H1 (cell line): ENCODE data around the gene POLR3A. TPM values are rescaled to one million over a fixed set of nuclear protein-coding genes. Genes with fewer than 3 reads are reported as not detected.
A peak's percentile ranks its signal among the peaks of the same experiment; 100 is the strongest.

Experiments
- ATF3 ChIP-seq: IDR thresholded peaks from 2 replicates; pipeline ENCODE4 v1.6.1; 2011; ENCODE audit warnings: low read depth, mild to moderate bottlenecking, low read length; ENCODE audit not compliant: insufficient read depth
- CBX8 ChIP-seq: fragments of 300-800, 300-1000 bp; sonication (generic); IDR thresholded peaks from 2 replicates; pipeline ENCODE4 v1.7.1; 2016; ENCODE audit warnings: low read depth, low read length, borderline replicate concordance
- CTBP2 ChIP-seq: IDR thresholded peaks from 2 replicates; pipeline ENCODE4 v1.7.0; 2011; ENCODE audit warnings: borderline replicate concordance, mild to moderate bottlenecking, moderate library complexity, mixed read lengths, low read length; ENCODE audit not compliant: insufficient read depth, insufficient read length
- CTCF ChIP-seq, 3 experiments: IDR thresholded peaks; 1 replicate in 2 of 3; 2 replicates in 1 of 3; pipeline versions ENCODE4 v1.5.1 to v1.6.1; 2011; ENCODE audit warnings: low read length in 3 of 3, mild to moderate bottlenecking in 3 of 3, inconsistent platforms in 2 of 3, low read depth in 1 of 3, moderate library complexity in 1 of 3; ENCODE audit not compliant: insufficient read depth in 1 of 3; ENCODE audit errors: control extremely low read depth in 1 of 3
- EGR1 ChIP-seq: IDR thresholded peaks from 2 replicates; pipeline ENCODE4 v1.6.1; 2011; ENCODE audit warnings: low read depth, low read length, borderline replicate concordance
- FOSL1 ChIP-seq: IDR thresholded peaks from 2 replicates; pipeline ENCODE4 v1.6.1; 2011; ENCODE audit warnings: mild to moderate bottlenecking, low read depth, low read length, moderate library complexity; ENCODE audit not compliant: insufficient read depth
- JUN ChIP-seq: IDR thresholded peaks from 2 replicates; pipeline ENCODE4 v1.6.1; 2011; ENCODE audit warnings: low read depth, mild to moderate bottlenecking, improper control_type of control experiment, low read length
- KDM1A ChIP-seq: fragments of 200-600, 300-600 bp; sonication (generic); IDR thresholded peaks from 2 replicates; pipeline ENCODE4 v1.7.1; 2016; ENCODE audit warnings: mild to moderate bottlenecking, low read length, borderline replicate concordance
- MAFK ChIP-seq: IDR thresholded peaks from 2 replicates; pipeline ENCODE4 v1.6.1; 2012; ENCODE audit warnings: low read depth, mild to moderate bottlenecking, improper control_type of control experiment, low read length
- NRF1 ChIP-seq: IDR thresholded peaks from 2 replicates; pipeline ENCODE4 v1.6.1; 2011; ENCODE audit warnings: mild to moderate bottlenecking, low read depth, low read length, improper control_type of control experiment
- PHF8 ChIP-seq: fragments of 200-600 bp; sonication (generic); conservative IDR thresholded peaks from 2 replicates; pipeline ENCODE4 v1.7.1; 2012; ENCODE audit warnings: low read depth, mild to moderate bottlenecking, inconsistent platforms, low read length, moderate library complexity
- POLR2A ChIP-seq, 2 experiments: IDR thresholded peaks; 1 replicate in 1 of 2; 2 replicates in 1 of 2; pipeline ENCODE4 v1.6.1; 2011; ENCODE audit warnings: low read depth in 2 of 2, low read length in 2 of 2, mild to moderate bottlenecking in 2 of 2; ENCODE audit errors: control extremely low read depth in 1 of 2
- POLR2AphosphoS5 ChIP-seq: IDR thresholded peaks from 2 replicates; pipeline ENCODE4 v1.6.1; 2011; ENCODE audit warnings: low read depth, low read length
- POU5F1 ChIP-seq: IDR thresholded peaks from 2 replicates; pipeline ENCODE4 v1.6.1; 2011; ENCODE audit warnings: low read depth, mild to moderate bottlenecking, low read length, moderate library complexity
- RXRA ChIP-seq: IDR thresholded peaks from 2 replicates; pipeline ENCODE4 v1.6.1; 2011; ENCODE audit warnings: low read depth, mild to moderate bottlenecking, low read length, moderate library complexity; ENCODE audit not compliant: insufficient read depth
- SAP30 ChIP-seq: fragments of 300-600 bp; sonication (generic); IDR thresholded peaks from 2 replicates; pipeline ENCODE4 v1.7.1; 2012; ENCODE audit warnings: low read length, moderate library complexity, mild to moderate bottlenecking, inconsistent platforms; ENCODE audit not compliant: insufficient read depth, insufficient replicate concordance
- SIRT6 ChIP-seq: IDR thresholded peaks from one replicate; pipeline ENCODE4 v1.7.1; 2012; ENCODE audit warnings: low read length, inconsistent platforms
- SUZ12 ChIP-seq: fragments of 200-600 bp; sonication (generic); IDR thresholded peaks from 2 replicates; pipeline ENCODE4 v1.6.1; 2012; ENCODE audit warnings: mild to moderate bottlenecking, inconsistent platforms, low read length, moderate library complexity, mixed read lengths
- TAF1 ChIP-seq: IDR thresholded peaks from 2 replicates; pipeline ENCODE4 v1.6.1; 2011; ENCODE audit warnings: mild to moderate bottlenecking, low read depth, low read length
- TEAD4 ChIP-seq: IDR thresholded peaks from 2 replicates; pipeline ENCODE4 v1.6.1; 2012; ENCODE audit warnings: low read depth, low read length, inconsistent platforms, mixed read lengths
- USF2 ChIP-seq: IDR thresholded peaks from 2 replicates; pipeline ENCODE4 v1.6.1; 2011; ENCODE audit warnings: low read length, improper control_type of control experiment
- polyA plus RNA-seq, 7 experiments: library from polyadenylated mRNA; depleted of rRNA in 3 of 7; stranded (reverse) in 5 of 7; unstranded in 2 of 7; fragments of >200 nt in 5 of 7; fragments of 200-250 nt in 2 of 7; gene quantifications; 1 replicate in 5 of 7; 2 replicates in 1 of 7; 4 replicates in 1 of 7; pipeline versions ENCODE4 v1.2.1 to v1.2.3, GENCODE V29; 2011 to 2013; ENCODE audit warnings: missing spikeins in 2 of 7, mixed read lengths in 2 of 7
- total RNA-seq: library from RNA; stranded (reverse); fragmentation: NEBNext Ultra II Directional; extraction: Animal tissue kit (Norgen Biotek cat#: 25700); gene quantifications from 2 replicates; pipeline ENCODE4 v1.2.1, GENCODE V29; 2021

Gene POLR3A
- total and polyA plus RNA-seq, 2 of the 8 experiments (the other 6 are each of a cell fraction or from before 2014, with no cell fraction given), result 11.3 to 38.6 TPM

- TF ChIP-seq ATF3, result no peak
- no peak for TF ChIP-seq EGR1
- 0 out of 2 replicates have a peak, but pooled peaks have one; percentile 16 for TF ChIP-seq POU5F1
- TF ChIP-seq KDM1A, result no peak
- TF ChIP-seq TEAD4, result no peak
- no peak for TF ChIP-seq MAFK
- no peak for TF ChIP-seq USF2
- TF ChIP-seq POLR2A (IDR thresholded peaks at IDR 0.05; ENCODE audit: control extremely low read depth in 1 of 2, low read depth in 2 of 2, low read length in 2 of 2), result peak; percentile 8 to 29; a peak in 2 of 3 replicates
- no peak for TF ChIP-seq CTBP2
- TF ChIP-seq FOSL1, result no peak
- no peak for TF ChIP-seq PHF8
- TF ChIP-seq SIRT6, result no peak
- TF ChIP-seq TAF1, result no peak
- no peak for TF ChIP-seq RXRA
- no peak for TF ChIP-seq JUN
- no peak for TF ChIP-seq SAP30
- no peak for TF ChIP-seq NRF1
- no peak for TF ChIP-seq SUZ12
- TF ChIP-seq CBX8, result no peak
- TF ChIP-seq CTCF (IDR thresholded peaks at IDR 0.05; ENCODE audit: control extremely low read depth in 1 of 3, insufficient read depth in 1 of 3, low read depth in 1 of 3, low read length in 3 of 3), result no peak
- TF ChIP-seq POLR2AphosphoS5, result peak; percentile 74; the same call in 1 of the 2 replicates
These were observed 10.4 kb upstream of the POLR3A start (continued) for GRCh38 chr10:78039743-78040142.
